GM12878 (cell line): Measurements from ENCODE around the gene BCR. TPM values are rescaled to one million over a fixed set of nuclear protein-coding genes. Genes with fewer than 3 reads are reported as not detected.

Experiments
- ATAC-seq: fragments of 200-7000 bp; cut with Tn5 transposase; 3 replicates; pipeline ENCODE4 v1.9.1; 2020; ENCODE audit warnings: mild to moderate bottlenecking, moderate library complexity
- BruUV-seq: library from RNA; stranded (reverse); fragments of 400-500 nt; replicated peaks from 2 replicates; lab custom pipeline; 2021; lab: Mats Ljungman, UMichigan
- CTCF ChIA-PET: fragments of 300-600 bp; sonication (Branson Sonifier 250); formaldehyde crosslinking; extraction: SDS; loops from one replicate; lab custom pipeline; 2021; ENCODE audit warnings: inconsistent platforms; lab: Yijun Ruan, JAX
- POLR2A ChIA-PET: fragments of 350-600 bp; formaldehyde crosslinking; extraction: SDS; loops from one replicate; lab custom pipeline; 2021; ENCODE audit warnings: inconsistent platforms; lab: Charles Lee
- RAD21 ChIA-PET: fragments of 300-600 bp; sonication (Branson Sonifier 250); formaldehyde crosslinking; loops from one replicate; lab custom pipeline; 2023; ENCODE audit warnings: antibody characterized with exemption; ENCODE audit not compliant: unreplicated experiment; lab: Charles Lee
- SMC1A ChIA-PET: fragments of 300-600 bp; sonication (Branson Sonifier 250); formaldehyde crosslinking; loops from one replicate; lab custom pipeline; 2023; ENCODE audit not compliant: unreplicated experiment, uncharacterized antibody; lab: Charles Lee
- DNase-seq: peaks from one replicate; pipeline ENCODE4 v3.0.0-alpha.2; 2011; ENCODE audit warnings: low read depth, low spot score
- FAIRE-seq: peaks from 3 replicates; lab custom pipeline; 2011; peaks lifted over from hg19 to GRCh38; lab: Jason Lieb, UNC
- H2AFZ ChIP-seq: 2 replicates; pipeline ENCODE4 v1.6.0; 2011; ENCODE audit warnings: low read depth, low read length, control low read depth; ENCODE audit not compliant: control insufficient read depth
- H3K27ac ChIP-seq: 2 replicates; pipeline ENCODE4 v1.5.1; 2011; ENCODE audit warnings: control low read depth; ENCODE audit not compliant: control insufficient read depth, insufficient read depth
- H3K27me3 ChIP-seq, 2 experiments: replicated peaks in 1 of 2; 2 replicates each; pipeline versions ENCODE4 v1.6.0 to v1.6.1; 2011; ENCODE audit warnings: low read length in 1 of 2; ENCODE audit not compliant: control insufficient read depth in 2 of 2, insufficient read depth in 2 of 2
- H3K36me3 ChIP-seq, 2 experiments: 2 replicates each; pipeline ENCODE4 v1.5.1; 2011; ENCODE audit warnings: low read length in 1 of 2; ENCODE audit not compliant: control insufficient read depth in 2 of 2, insufficient read depth in 2 of 2
- H3K4me1 ChIP-seq: 2 replicates; pipeline ENCODE4 v1.6.1; 2011; ENCODE audit warnings: mild to moderate bottlenecking, low read length, moderate library complexity, mixed read lengths; ENCODE audit not compliant: control insufficient read depth, insufficient read depth
- H3K4me2 ChIP-seq: 2 replicates; pipeline ENCODE4 v1.6.0; 2011; ENCODE audit warnings: control low read depth; ENCODE audit not compliant: control insufficient read depth, insufficient read depth
- H3K4me3 ChIP-seq: fragments of 200-600 bp; sonication (generic); 2 replicates; pipeline ENCODE4 v1.5.1; 2016
- H3K79me2 ChIP-seq: 2 replicates; pipeline ENCODE4 v1.6.0; 2011; ENCODE audit warnings: low read length; ENCODE audit not compliant: control insufficient read depth, insufficient read depth
- H3K9ac ChIP-seq: 2 replicates; pipeline ENCODE4 v1.8.0; 2011; ENCODE audit warnings: low read length, control low read depth, mixed read lengths; ENCODE audit not compliant: control insufficient read depth, insufficient read depth
- H3K9me3 ChIP-seq: replicated peaks from 3 replicates; pipeline ENCODE4 v1.5.1; 2011; ENCODE audit warnings: mild to moderate bottlenecking, low read length; ENCODE audit not compliant: control insufficient read depth, insufficient read depth
- H4K20me1 ChIP-seq: 2 replicates; pipeline ENCODE4 v1.6.0; 2011; ENCODE audit not compliant: control insufficient read depth, insufficient read depth
- CHD4 ChIP-seq: fragments of 200-600 bp; sonication (generic); IDR thresholded peaks from 2 replicates; pipeline ENCODE4 v1.6.1; 2016; ENCODE audit warnings: mild to moderate bottlenecking
- CREM ChIP-seq: IDR thresholded peaks from 2 replicates; pipeline ENCODE4 v1.6.1; 2014; ENCODE audit warnings: antibody characterized with exemption, low read depth
- EZH2 ChIP-seq: IDR thresholded peaks from 2 replicates; pipeline ENCODE4 v1.6.1; 2012; ENCODE audit warnings: low read depth, mild to moderate bottlenecking, control low read depth, inconsistent platforms, low read length, borderline replicate concordance; ENCODE audit not compliant: control insufficient read depth
- HDAC2 ChIP-seq: fragments of 200-600 bp; sonication (generic); IDR thresholded peaks from 2 replicates; pipeline ENCODE4 v1.6.1; 2017
- HDGF ChIP-seq: fragments of 450-650 bp; IDR thresholded peaks from 2 replicates; pipeline ENCODE4 v1.6.1; 2016; ENCODE audit warnings: antibody characterized with exemption
- IKZF2 ChIP-seq, 2 experiments: fragments of 450-650 bp; IDR thresholded peaks; 2 replicates each; pipeline ENCODE4 v1.6.1; 2017; ENCODE audit warnings: mild to moderate bottlenecking in 2 of 2, moderate library complexity in 2 of 2
- PML ChIP-seq: IDR thresholded peaks from 2 replicates; pipeline ENCODE4 v1.6.1; 2012; ENCODE audit warnings: low read length, inconsistent platforms
- RB1 ChIP-seq: fragments of 450-650 bp; formaldehyde crosslinking; IDR thresholded peaks from 2 replicates; pipeline ENCODE4 v1.6.1; 2017; ENCODE audit warnings: mild to moderate bottlenecking, borderline replicate concordance
- SPI1 ChIP-seq: IDR thresholded peaks from 2 replicates; pipeline ENCODE4 v1.6.1; 2011; ENCODE audit warnings: low read depth, mild to moderate bottlenecking, low read length, moderate library complexity, borderline replicate concordance; ENCODE audit not compliant: insufficient read depth
- SREBF1 ChIP-seq: IDR thresholded peaks from 2 replicates; pipeline ENCODE4 v1.6.1; 2012; ENCODE audit warnings: mild to moderate bottlenecking, low read length
- SUZ12 ChIP-seq: fragments of 200-600 bp; sonication (generic); IDR thresholded peaks from one replicate; pipeline ENCODE4 v1.6.1; 2018; ENCODE audit warnings: antibody characterized with exemption, mild to moderate bottlenecking; ENCODE audit not compliant: unreplicated experiment
- TAF1 ChIP-seq: IDR thresholded peaks from 2 replicates; pipeline ENCODE4 v1.6.1; 2011; ENCODE audit warnings: mild to moderate bottlenecking, low read depth, low read length, borderline replicate concordance
- ZNF207 ChIP-seq: fragments of 450-650 bp; IDR thresholded peaks from 2 replicates; pipeline ENCODE4 v1.6.1; 2014; ENCODE audit warnings: antibody characterized with exemption, mild to moderate bottlenecking, borderline replicate concordance
- WGBS: methylation state at CpG from one replicate; pipeline ENCODE4 v1.1.6; 2016; ENCODE audit warnings: low lambda C conversion rate; ENCODE audit not compliant: insufficient replicate concordance, insufficient coverage; ENCODE audit errors: missing lambda C conversion rate; 5-methylcytosine and 5-hydroxymethylcytosine counted together
- in situ Hi-C: fragments of 300-500 bp; cut with MboI; formaldehyde crosslinking; loops from 9 replicates; pipeline ENCODE4 v1.14.3; 2018; ENCODE audit warnings: mixed read lengths
- intact Hi-C: fragments of 100-400 bp; cut with micrococcal nuclease; formaldehyde crosslinking; loops from one replicate; pipeline ENCODE4 v1.14.2; 2022; ENCODE audit not compliant: unreplicated experiment
- polyA plus RNA-seq, 11 experiments: library from polyadenylated mRNA; depleted of rRNA in 4 of 11; unstranded in 6 of 11; stranded (reverse) in 5 of 11; fragments of >200 nt; fragmentation: Nextera tagmentation in 4 of 11; fragmentation: Illumina TruSeq in 1 of 11; extraction: Ambion mirVana in 4 of 11; extraction: Trizol in 1 of 11; gene quantifications; 1 replicate in 1 of 11; 2 replicates in 10 of 11; pipeline versions ENCODE4 v1.2.1 to v1.2.3, GENCODE V29; 2011 to 2016; ENCODE audit warnings: inconsistent platforms in 2 of 11, missing spikeins in 2 of 11, low read depth in 1 of 11
- total RNA-seq, 4 experiments: library from RNA; depleted of rRNA in 3 of 4; stranded (reverse); fragments of >200 nt in 3 of 4; fragmentation: Illumina TruSeq in 1 of 4; extraction: Trizol in 1 of 4; gene quantifications; 2 replicates each; pipeline versions ENCODE4 v1.2.1 to v1.2.3, GENCODE V29; 2013 to 2021
- TF ChIP-seq, protein P1 (sequence below): IDR thresholded peaks from 2 replicates; pipeline ENCODE4 v1.6.1; 2011; ENCODE audit warnings: borderline replicate concordance, low read depth, mild to moderate bottlenecking, moderate library complexity, mixed read lengths, low read length; ENCODE audit not compliant: insufficient read depth; ENCODE audit errors: extremely low read length
- TF ChIP-seq, protein P2 (sequence below): fragments of 450-650 bp; formaldehyde crosslinking; IDR thresholded peaks from 2 replicates; pipeline ENCODE4 v1.4.0; 2022; ENCODE audit warnings: mild to moderate bottlenecking, moderate library complexity
- TF ChIP-seq, protein P3 (sequence below): fragments of 450-650 bp; IDR thresholded peaks from 2 replicates; pipeline ENCODE4 v1.6.1; 2014; ENCODE audit warnings: mild to moderate bottlenecking
- TF ChIP-seq, protein P4 (sequence below): fragments of 150-350 bp; IDR thresholded peaks from 2 replicates; pipeline ENCODE4 v1.6.1; 2016; ENCODE audit warnings: low read depth, low read length

The BCR gene
- total and polyA plus RNA-seq, 10 of the 15 experiments (the other 5 are each of a cell fraction or from before 2014, with no cell fraction given) = 1.7 to 64.7 (median 18.4) TPM

DNA sequence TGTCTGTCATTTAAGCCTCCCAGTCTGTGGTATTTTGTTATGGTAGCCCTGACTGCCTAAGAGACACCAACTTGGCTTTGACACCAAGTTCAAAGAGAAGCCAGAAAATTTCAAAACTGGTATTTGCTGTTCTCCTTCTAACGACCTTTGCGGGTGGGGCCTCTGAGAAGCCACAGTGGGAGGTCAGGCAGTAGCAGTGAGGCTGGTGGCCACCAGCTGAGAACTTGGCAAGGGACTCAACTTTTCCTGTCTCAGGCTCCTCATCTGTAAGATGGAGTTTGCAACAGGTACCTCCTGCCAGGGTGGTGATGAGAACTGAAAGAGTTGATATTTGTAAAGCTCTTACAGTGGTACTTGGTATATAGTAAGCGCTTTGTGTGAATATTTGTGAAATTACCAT lies 183.4 kb downstream of the BCR start:
- no peaks in the 10 kb centered on the region for H4K20me1 ChIP-seq
- ATAC-seq (no peak), DNase-seq (no peak), FAIRE-seq (no peak)
- no peaks in the 10 kb centered on the region for H3K36me3 ChIP-seq
- H3K27me3 ChIP-seq = no peaks in the 10 kb centered on the region; a peak in 1 of 4 replicates
- WGBS = 55% methylated on average over 3 of the region's 3 CpGs
- ChIA-PET RAD21 (no interaction called here), CTCF (interaction anchor here (0.8 to 1.5 kb wide), 2 partner anchors 12 to 14 kb away, joined by 3 to 4 read pairs; no protein-coding TSS in a partner anchor), SMC1A (interaction anchor here (0.9 kb wide), 1 partner anchor 11 kb away, joined by 3 read pairs; no protein-coding TSS in a partner anchor), POLR2A (no interaction called here)
- H3K4me3 ChIP-seq = no peak overlapping the region
- no TSS peak for BruUV-seq
- TF ChIP-seq, protein P1, sequence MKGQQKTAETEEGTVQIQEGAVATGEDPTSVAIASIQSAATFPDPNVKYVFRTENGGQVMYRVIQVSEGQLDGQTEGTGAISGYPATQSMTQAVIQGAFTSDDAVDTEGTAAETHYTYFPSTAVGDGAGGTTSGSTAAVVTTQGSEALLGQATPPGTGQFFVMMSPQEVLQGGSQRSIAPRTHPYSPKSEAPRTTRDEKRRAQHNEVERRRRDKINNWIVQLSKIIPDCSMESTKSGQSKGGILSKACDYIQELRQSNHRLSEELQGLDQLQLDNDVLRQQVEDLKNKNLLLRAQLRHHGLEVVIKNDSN = no peak
- TF ChIP-seq CREM (no peak), ZNF207 (no peak), RB1 (no peak), HDAC2 (no peak), TAF1 (no peak), IKZF2 (IDR thresholded peaks at IDR 0.05) (no peak), SREBF1 (no peak), CHD4 (no peak), SPI1 (no peak), SUZ12 (no peak), HDGF (no peak), PML (no peak), EZH2 (no peak)
- TF ChIP-seq, protein P2, sequence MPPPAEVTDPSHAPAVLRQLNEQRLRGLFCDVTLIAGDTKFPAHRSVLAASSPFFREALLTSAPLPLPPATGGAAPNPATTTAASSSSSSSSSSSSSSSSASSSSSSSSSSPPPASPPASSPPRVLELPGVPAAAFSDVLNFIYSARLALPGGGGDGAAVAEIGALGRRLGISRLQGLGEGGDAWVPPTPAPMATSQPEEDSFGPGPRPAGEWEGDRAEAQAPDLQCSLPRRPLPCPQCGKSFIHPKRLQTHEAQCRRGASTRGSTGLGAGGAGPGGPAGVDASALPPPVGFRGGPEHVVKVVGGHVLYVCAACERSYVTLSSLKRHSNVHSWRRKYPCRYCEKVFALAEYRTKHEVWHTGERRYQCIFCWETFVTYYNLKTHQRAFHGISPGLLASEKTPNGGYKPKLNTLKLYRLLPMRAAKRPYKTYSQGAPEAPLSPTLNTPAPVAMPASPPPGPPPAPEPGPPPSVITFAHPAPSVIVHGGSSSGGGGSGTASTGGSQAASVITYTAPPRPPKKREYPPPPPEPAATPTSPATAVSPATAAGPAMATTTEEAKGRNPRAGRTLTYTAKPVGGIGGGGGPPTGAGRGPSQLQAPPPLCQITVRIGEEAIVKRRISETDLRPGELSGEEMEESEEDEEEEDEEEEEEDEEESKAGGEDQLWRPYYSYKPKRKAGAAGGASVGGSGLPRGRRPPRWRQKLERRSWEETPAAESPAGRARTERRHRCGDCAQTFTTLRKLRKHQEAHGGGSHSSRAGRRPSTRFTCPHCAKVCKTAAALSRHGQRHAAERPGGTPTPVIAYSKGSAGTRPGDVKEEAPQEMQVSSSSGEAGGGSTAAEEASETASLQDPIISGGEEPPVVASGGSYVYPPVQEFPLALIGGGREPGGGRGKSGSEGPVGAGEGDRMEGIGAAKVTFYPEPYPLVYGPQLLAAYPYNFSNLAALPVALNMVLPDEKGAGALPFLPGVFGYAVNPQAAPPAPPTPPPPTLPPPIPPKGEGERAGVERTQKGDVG (CRISPR knock-in tag) = no peak
- TF ChIP-seq, protein P3, sequence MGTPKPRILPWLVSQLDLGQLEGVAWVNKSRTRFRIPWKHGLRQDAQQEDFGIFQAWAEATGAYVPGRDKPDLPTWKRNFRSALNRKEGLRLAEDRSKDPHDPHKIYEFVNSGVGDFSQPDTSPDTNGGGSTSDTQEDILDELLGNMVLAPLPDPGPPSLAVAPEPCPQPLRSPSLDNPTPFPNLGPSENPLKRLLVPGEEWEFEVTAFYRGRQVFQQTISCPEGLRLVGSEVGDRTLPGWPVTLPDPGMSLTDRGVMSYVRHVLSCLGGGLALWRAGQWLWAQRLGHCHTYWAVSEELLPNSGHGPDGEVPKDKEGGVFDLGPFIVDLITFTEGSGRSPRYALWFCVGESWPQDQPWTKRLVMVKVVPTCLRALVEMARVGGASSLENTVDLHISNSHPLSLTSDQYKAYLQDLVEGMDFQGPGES = no peak
- TF ChIP-seq, protein P4, sequence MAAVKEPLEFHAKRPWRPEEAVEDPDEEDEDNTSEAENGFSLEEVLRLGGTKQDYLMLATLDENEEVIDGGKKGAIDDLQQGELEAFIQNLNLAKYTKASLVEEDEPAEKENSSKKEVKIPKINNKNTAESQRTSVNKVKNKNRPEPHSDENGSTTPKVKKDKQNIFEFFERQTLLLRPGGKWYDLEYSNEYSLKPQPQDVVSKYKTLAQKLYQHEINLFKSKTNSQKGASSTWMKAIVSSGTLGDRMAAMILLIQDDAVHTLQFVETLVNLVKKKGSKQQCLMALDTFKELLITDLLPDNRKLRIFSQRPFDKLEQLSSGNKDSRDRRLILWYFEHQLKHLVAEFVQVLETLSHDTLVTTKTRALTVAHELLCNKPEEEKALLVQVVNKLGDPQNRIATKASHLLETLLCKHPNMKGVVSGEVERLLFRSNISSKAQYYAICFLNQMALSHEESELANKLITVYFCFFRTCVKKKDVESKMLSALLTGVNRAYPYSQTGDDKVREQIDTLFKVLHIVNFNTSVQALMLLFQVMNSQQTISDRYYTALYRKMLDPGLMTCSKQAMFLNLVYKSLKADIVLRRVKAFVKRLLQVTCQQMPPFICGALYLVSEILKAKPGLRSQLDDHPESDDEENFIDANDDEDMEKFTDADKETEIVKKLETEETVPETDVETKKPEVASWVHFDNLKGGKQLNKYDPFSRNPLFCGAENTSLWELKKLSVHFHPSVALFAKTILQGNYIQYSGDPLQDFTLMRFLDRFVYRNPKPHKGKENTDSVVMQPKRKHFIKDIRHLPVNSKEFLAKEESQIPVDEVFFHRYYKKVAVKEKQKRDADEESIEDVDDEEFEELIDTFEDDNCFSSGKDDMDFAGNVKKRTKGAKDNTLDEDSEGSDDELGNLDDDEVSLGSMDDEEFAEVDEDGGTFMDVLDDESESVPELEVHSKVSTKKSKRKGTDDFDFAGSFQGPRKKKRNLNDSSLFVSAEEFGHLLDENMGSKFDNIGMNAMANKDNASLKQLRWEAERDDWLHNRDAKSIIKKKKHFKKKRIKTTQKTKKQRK = no peak
- no peaks in the 10 kb centered on the region for H3K79me2 ChIP-seq
- H2AFZ ChIP-seq = no peak overlapping the region
- no peaks in the 10 kb centered on the region for H3K4me1 ChIP-seq
- no peak overlapping the region for H3K9ac ChIP-seq
- no peak overlapping the region for H3K4me2 ChIP-seq
- intact Hi-C loops (no loop called here), in situ Hi-C loops (no loop called here)
- no peak overlapping the region for H3K27ac ChIP-seq
- H3K9me3 ChIP-seq = no peaks in the 10 kb centered on the region
